ENCODE results near the gene GLP1R.
A peak's percentile ranks its signal among the peaks of the same experiment; 100 is the strongest.

The GLP1R gene

DNA sequence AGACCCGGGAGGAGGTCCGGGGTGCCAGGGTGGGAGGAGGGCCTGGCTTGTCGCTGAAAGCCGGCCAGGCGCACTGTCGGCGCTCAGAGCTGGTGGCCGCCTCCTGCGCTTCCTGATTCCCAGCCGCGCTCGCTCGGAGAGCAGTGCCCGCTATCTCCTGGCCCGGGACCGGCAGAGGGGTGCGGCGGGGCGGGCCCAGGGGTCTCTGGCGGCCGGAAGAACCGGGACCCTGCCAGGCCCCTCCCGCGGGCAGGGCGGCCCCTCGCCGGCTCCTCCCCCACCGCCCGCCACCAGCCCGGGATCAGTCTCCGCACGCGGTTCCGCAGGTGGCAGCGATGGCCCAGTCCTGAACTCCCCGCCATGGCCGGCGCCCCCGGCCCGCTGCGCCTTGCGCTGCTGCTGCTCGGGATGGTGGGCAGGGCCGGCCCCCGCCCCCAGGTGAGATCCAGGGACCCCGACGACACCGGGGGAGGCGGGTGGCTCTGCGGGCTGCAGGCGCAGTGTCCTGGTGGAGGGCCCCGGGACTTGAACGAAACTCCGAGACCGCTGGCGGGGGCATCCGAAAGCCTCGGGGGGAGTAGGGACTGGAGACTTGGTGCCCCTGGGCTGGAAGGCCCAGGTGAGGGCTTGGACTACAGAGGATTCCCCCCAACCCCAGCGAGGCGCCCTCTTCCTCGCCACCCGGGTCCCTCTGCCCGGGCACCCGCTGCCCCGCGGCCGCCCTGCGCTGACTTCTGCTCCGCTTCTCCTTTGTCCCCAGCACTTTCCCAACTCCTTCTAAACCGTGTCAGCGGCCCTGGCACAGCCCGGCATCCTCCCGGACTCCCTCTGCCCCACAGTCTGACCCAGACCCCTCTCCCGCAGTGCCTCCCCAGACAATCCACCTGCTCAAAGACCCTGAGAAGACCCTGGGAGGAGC is at the start of gene GLP1R:
TSS of gene GLP1R (plus strand) at position 301 of the 919 bp plus-strand sequence. CDS start at position 361, 60 bp downstream.
- TF ChIP-seq, protein P1, sequence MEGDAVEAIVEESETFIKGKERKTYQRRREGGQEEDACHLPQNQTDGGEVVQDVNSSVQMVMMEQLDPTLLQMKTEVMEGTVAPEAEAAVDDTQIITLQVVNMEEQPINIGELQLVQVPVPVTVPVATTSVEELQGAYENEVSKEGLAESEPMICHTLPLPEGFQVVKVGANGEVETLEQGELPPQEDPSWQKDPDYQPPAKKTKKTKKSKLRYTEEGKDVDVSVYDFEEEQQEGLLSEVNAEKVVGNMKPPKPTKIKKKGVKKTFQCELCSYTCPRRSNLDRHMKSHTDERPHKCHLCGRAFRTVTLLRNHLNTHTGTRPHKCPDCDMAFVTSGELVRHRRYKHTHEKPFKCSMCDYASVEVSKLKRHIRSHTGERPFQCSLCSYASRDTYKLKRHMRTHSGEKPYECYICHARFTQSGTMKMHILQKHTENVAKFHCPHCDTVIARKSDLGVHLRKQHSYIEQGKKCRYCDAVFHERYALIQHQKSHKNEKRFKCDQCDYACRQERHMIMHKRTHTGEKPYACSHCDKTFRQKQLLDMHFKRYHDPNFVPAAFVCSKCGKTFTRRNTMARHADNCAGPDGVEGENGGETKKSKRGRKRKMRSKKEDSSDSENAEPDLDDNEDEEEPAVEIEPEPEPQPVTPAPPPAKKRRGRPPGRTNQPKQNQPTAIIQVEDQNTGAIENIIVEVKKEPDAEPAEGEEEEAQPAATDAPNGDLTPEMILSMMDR (IDR thresholded peaks at IDR 0.05; ENCODE audit: low read depth, low read length, missing control alignments) = no peak
- DNase-seq (ENCODE audit: extremely low read depth, low read depth) = no peak
- no peak within 1 kb of the TSS for H3K4me3 ChIP-seq (replicated peaks; ENCODE audit: low read depth, low read length)

DNA sequence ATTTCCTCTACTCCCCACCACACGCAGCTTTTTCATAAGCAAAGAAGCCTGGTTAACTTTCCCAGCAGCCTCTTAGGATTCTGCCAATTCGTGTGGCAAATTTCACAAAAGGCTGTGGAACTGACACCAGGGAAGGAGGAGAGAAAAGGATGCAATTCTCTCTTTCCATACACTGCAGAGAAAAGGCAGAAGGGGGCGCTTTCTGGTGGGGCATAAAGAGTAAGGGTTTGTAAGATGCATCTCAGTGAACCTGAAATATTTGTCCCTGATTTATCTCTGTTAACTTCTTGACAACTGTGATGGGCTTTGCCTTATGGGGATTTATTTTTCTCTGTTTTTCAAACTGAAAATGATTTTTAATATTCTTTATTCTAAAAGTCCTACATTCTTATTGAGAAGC is 45.5 kb upstream of the GLP1R start:
- DNase-seq (ENCODE audit: extremely low read depth, low read depth) = no peak
- TF ChIP-seq, protein P1 (IDR thresholded peaks at IDR 0.05; ENCODE audit: low read depth, low read length, missing control alignments) = peak; percentile 22
- H3K4me3 ChIP-seq (replicated peaks; ENCODE audit: low read depth, low read length) = no peak overlapping the region

DNA sequence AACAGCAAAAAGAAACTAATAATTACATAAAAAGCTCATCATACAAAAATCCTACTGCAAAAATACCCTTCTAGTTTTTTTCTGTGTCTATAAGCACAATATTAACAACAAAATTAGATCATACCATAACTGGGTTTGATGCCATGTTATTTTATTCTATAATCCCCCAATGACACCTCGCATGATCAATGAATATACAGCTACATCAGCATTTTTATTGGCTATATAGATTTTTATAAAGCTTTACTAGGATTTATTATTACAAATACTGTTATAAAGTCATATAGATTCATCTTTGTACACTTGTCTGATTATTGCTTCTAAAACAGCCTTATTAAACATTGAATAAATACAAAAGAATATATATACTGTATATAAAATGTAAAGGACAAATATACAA is 45.1 kb upstream of the GLP1R start:
- TF ChIP-seq, protein P1 (IDR thresholded peaks at IDR 0.05; ENCODE audit: low read depth, low read length, missing control alignments) = no peak
- H3K4me3 ChIP-seq (replicated peaks; ENCODE audit: low read depth, low read length) = no peak overlapping the region
- no peak for DNase-seq (ENCODE audit: extremely low read depth, low read depth)

DNA sequence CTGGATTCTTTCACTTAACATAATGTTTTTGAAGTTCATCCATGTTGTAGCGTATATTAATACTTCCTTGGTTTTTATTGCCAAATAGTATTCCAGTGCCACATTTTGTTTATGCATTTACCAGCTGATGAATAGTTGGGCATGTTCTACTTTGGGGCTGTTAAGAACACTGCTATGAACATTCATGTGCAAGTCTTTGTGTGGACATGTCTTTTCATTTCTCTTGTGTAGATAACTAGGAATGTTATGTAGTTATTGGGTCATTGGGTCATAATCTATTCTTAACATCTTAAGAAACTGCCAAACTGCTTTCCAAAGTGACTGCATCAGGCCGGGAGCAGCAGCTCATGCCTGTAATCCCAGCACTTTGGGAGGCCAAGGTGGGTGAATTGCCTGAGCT is 43.8 kb upstream of the GLP1R start:
- TF ChIP-seq, protein P1 (IDR thresholded peaks at IDR 0.05; ENCODE audit: low read depth, low read length, missing control alignments) = no peak
- no peak overlapping the region for H3K4me3 ChIP-seq (replicated peaks; ENCODE audit: low read depth, low read length)
- DNase-seq (ENCODE audit: extremely low read depth, low read depth) = no peak

DNA sequence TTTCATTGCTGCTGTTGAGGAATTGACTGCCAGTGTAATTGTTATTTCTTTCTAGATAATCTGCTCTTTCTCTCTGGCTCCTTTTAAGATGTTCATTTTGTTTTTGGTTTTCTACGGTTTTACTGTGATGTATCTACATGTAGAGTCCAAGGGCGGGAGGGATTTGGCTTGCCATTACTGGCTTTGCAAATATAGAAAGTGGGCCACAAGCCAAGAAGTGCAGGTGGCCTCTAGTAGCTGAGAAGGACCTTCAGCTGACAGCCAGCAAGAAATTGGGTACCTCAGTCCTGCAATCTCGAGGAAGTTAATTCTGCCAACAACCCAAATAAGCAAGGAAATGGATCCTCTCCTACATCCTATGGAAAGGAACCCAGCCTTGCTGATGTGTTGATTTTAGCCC is 42.8 kb upstream of the GLP1R start:
- TF ChIP-seq, protein P1 (IDR thresholded peaks at IDR 0.05; ENCODE audit: low read depth, low read length, missing control alignments) = no peak
- no peak overlapping the region for H3K4me3 ChIP-seq (replicated peaks; ENCODE audit: low read depth, low read length)
- DNase-seq (ENCODE audit: extremely low read depth, low read depth) = no peak

DNA sequence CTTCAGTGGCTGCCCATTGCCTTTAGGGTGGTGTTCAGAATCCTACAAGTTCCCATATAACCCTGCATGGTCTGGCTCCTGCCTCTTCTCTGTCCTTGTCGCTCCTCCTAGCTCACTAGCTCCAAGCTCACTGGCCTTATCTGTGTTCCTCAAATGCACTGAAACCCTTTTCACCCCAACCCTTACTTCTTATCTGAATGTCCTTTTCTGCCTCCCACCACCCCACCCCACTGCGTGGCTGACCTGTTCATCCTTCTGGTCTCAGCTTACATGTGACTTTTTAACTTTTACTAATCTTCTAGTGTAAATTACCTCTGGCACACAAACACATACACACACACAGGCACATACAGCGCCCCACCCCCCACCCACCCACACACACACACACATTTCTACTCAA is 41.0 kb upstream of the GLP1R start:
- TF ChIP-seq, protein P1 (IDR thresholded peaks at IDR 0.05; ENCODE audit: low read depth, low read length, missing control alignments) = no peak
- DNase-seq (ENCODE audit: extremely low read depth, low read depth) = no peak
- H3K4me3 ChIP-seq (replicated peaks; ENCODE audit: low read depth, low read length) = no peak overlapping the region
